HepG2 (cell line): Measurements from ENCODE around the gene TEX55. TPM values are rescaled to one million over a fixed set of nuclear protein-coding genes. Genes with fewer than 3 reads are reported as not detected.

ENCODE experiments used
- ATAC-seq: fragments of 200-7000 bp; cut with Tn5 transposase; 3 replicates; pipeline ENCODE4 v1.9.1; 2020; ENCODE audit warnings: mild to moderate bottlenecking, moderate library complexity
- BruUV-seq: library from RNA; stranded (reverse); fragments of 400-500 nt; replicated peaks from 2 replicates; lab custom pipeline; 2021; lab: Mats Ljungman, UMichigan
- CTCF ChIA-PET: fragments of 300-600 bp; formaldehyde crosslinking; extraction: SDS; loops from one replicate; lab custom pipeline; 2021; ENCODE audit warnings: low total read pairs, inconsistent platforms, low intra/inter-chr PET ratio; lab: Yijun Ruan, JAX
- POLR2A ChIA-PET: fragments of 350-600 bp; sonication (Branson Sonifier 250); formaldehyde crosslinking; loops from one replicate; lab custom pipeline; 2020; ENCODE audit warnings: antibody characterized with exemption, inconsistent platforms; lab: Yijun Ruan, JAX
- DNase-seq: peaks from one replicate; pipeline ENCODE4 v3.0.0-alpha.2; 2015; ENCODE audit warnings: low spot score
- FAIRE-seq: peaks from 3 replicates; lab custom pipeline; 2011; peaks lifted over from hg19 to GRCh38; lab: Jason Lieb, UNC
- H2AFZ ChIP-seq: one replicate; pipeline ENCODE4 v1.6.1; 2011; ENCODE audit warnings: low read length, inconsistent platforms
- H3K27ac ChIP-seq: fragments of 300-600 bp; 3 replicates; pipeline ENCODE4 v1.8.0; 2011; ENCODE audit warnings: mixed run types, mild to moderate bottlenecking, mixed read lengths, low read length, inconsistent platforms; ENCODE audit not compliant: insufficient read depth; ENCODE audit errors: extremely low read length
- H3K27me3 ChIP-seq, 2 experiments: fragments of 200-600 bp in 1 of 2; 2 replicates in 1 of 2; 3 replicates in 1 of 2; pipeline versions ENCODE4 v1.6.0 to v1.8.0; 2011; ENCODE audit warnings: low read length in 2 of 2, mild to moderate bottlenecking in 2 of 2, moderate library complexity in 2 of 2, inconsistent platforms in 1 of 2; ENCODE audit not compliant: insufficient read depth in 2 of 2, control insufficient read depth in 1 of 2
- H3K36me3 ChIP-seq, 2 experiments: fragments of 200-600 bp in 1 of 2; replicated peaks in 1 of 2; 2 replicates in 1 of 2; 3 replicates in 1 of 2; pipeline versions ENCODE4 v1.5.1 to v1.8.0; 2011; ENCODE audit warnings: low read length in 2 of 2, inconsistent platforms in 1 of 2; ENCODE audit not compliant: insufficient read depth in 2 of 2, control insufficient read depth in 1 of 2
- H3K4me1 ChIP-seq: 2 replicates; pipeline ENCODE4 v1.5.1; 2012; ENCODE audit warnings: low read length, inconsistent platforms; ENCODE audit not compliant: insufficient read depth
- H3K4me2 ChIP-seq: 2 replicates; pipeline ENCODE4 v1.6.0; 2011; ENCODE audit warnings: low read depth, low read length, inconsistent platforms
- H3K4me3 ChIP-seq, 3 experiments: fragments of 200-600 bp in 1 of 3; sonication (generic), shearing (Covaris generic) in 1 of 3; replicated peaks in 1 of 3; 2 replicates each; pipeline ENCODE4 v1.5.1; 2011 to 2016; ENCODE audit warnings: low read length in 3 of 3, inconsistent platforms in 2 of 3, low read depth in 2 of 3, mild to moderate bottlenecking in 2 of 3, control low read depth in 1 of 3, mixed read lengths in 1 of 3; ENCODE audit not compliant: insufficient read depth in 1 of 3
- H3K79me2 ChIP-seq: one replicate; pipeline ENCODE4 v1.6.1; 2011; ENCODE audit warnings: low read length, inconsistent platforms; ENCODE audit not compliant: insufficient read depth
- H3K9ac ChIP-seq: 2 replicates; pipeline ENCODE4 v1.6.0; 2011; ENCODE audit warnings: mild to moderate bottlenecking, low read depth, low read length, inconsistent platforms; ENCODE audit not compliant: insufficient read depth
- H3K9me3 ChIP-seq: 2 replicates; pipeline ENCODE4 v1.5.1; 2012; ENCODE audit warnings: mild to moderate bottlenecking, low read length
- H4K20me1 ChIP-seq: 2 replicates; pipeline ENCODE4 v1.6.0; 2011; ENCODE audit warnings: inconsistent platforms, mild to moderate bottlenecking, low read length, moderate library complexity; ENCODE audit not compliant: insufficient read depth
- ARID2 ChIP-seq: sonication (generic); formaldehyde crosslinking; IDR thresholded peaks from 2 replicates; pipeline ENCODE4 v1.8.1; 2022; ENCODE audit warnings: mild to moderate bottlenecking, missing genetic modification reagents, borderline replicate concordance
- BATF2 ChIP-seq: sonication (generic); formaldehyde crosslinking; IDR thresholded peaks from 2 replicates; pipeline ENCODE4 v1.8.0; 2022; ENCODE audit warnings: mild to moderate bottlenecking, missing genetic modification reagents, moderate library complexity
- BCL6 ChIP-seq: IDR thresholded peaks from 2 replicates; pipeline ENCODE4 v1.6.1; 2016; ENCODE audit warnings: missing genetic modification reagents, missing compliant biosample characterization
- CCAR2 ChIP-seq: fragments of 200-400 bp; formaldehyde crosslinking; optimal IDR thresholded peaks from 2 replicates; pipeline ENCODE3; 2018; ENCODE audit warnings: low read depth, mild to moderate bottlenecking, low read length, moderate library complexity
- KMT2A ChIP-seq: sonication (generic); formaldehyde crosslinking; IDR thresholded peaks from 2 replicates; pipeline ENCODE4 v1.4.0; 2020; ENCODE audit warnings: missing genetic modification reagents
- NR3C1 ChIP-seq: sonication (generic); formaldehyde crosslinking; IDR thresholded peaks from 2 replicates; pipeline ENCODE4 v1.4.0; 2020; ENCODE audit warnings: missing genetic modification reagents
- RNF219 ChIP-seq: sonication (generic); formaldehyde crosslinking; IDR thresholded peaks from 2 replicates; pipeline ENCODE4 v1.5.0; 2020; ENCODE audit warnings: mild to moderate bottlenecking, missing genetic modification reagents
- SMAD9 ChIP-seq: sonication (generic); formaldehyde crosslinking; IDR thresholded peaks from 2 replicates; pipeline ENCODE4 v1.5.1; 2020; ENCODE audit warnings: mild to moderate bottlenecking, missing genetic modification reagents
- TIGD3 ChIP-seq: sonication (generic); formaldehyde crosslinking; IDR thresholded peaks from 2 replicates; pipeline ENCODE4 v1.5.1; 2020; ENCODE audit warnings: mild to moderate bottlenecking, missing genetic modification reagents, borderline replicate concordance
- TRIM24 ChIP-seq: sonication (generic); formaldehyde crosslinking; IDR thresholded peaks from 2 replicates; pipeline ENCODE4 v1.8.0; 2022; ENCODE audit warnings: mild to moderate bottlenecking, missing genetic modification reagents
- U2AF2 ChIP-seq: fragments of 200-400 bp; formaldehyde crosslinking; IDR thresholded peaks from 2 replicates; pipeline ENCODE4 v1.6.1; 2017; ENCODE audit warnings: low read depth, mild to moderate bottlenecking, low read length
- ZNF138 ChIP-seq: sonication (generic); formaldehyde crosslinking; IDR thresholded peaks from 2 replicates; pipeline ENCODE4 v1.5.0; 2020; ENCODE audit warnings: mild to moderate bottlenecking, low read depth, missing genetic modification reagents
- ZNF263 ChIP-seq: sonication (generic); formaldehyde crosslinking; IDR thresholded peaks from 2 replicates; pipeline ENCODE4 v1.4.0; 2020; ENCODE audit warnings: missing genetic modification reagents
- ZNF704 ChIP-seq: sonication (generic); formaldehyde crosslinking; IDR thresholded peaks from 2 replicates; pipeline ENCODE4 v1.8.1; 2023; ENCODE audit warnings: mild to moderate bottlenecking, inconsistent platforms, moderate library complexity, missing genetic modification reagents, borderline replicate concordance
- ZNF883 ChIP-seq: sonication (generic); formaldehyde crosslinking; IDR thresholded peaks from 2 replicates; pipeline ENCODE4 v1.5.1; 2020; ENCODE audit warnings: mild to moderate bottlenecking, missing genetic modification reagents; ENCODE audit errors: not compliant biosample characterization
- WGBS: methylation state at CpG from one replicate; pipeline ENCODE4 v1.1.6; 2017; ENCODE audit warnings: low lambda C conversion rate; 5-methylcytosine and 5-hydroxymethylcytosine counted together
- in situ Hi-C: cut with HindIII; loops from 2 replicates; pipeline ENCODE4 v1.10.0; 2017; ENCODE audit warnings: low pct_unique_long_range_greater_than_20kb; ENCODE audit not compliant: extremely low pct_ligation_motif_present
- intact Hi-C: fragments of 100-400 bp; cut with micrococcal nuclease; formaldehyde crosslinking; loops from one replicate; pipeline ENCODE4 v1.10.0; 2022; ENCODE audit not compliant: unreplicated experiment
- polyA plus RNA-seq, 8 experiments: library from polyadenylated mRNA; depleted of rRNA in 3 of 8; stranded (reverse) in 7 of 8; unstranded in 1 of 8; fragments of >200 nt; fragmentation: Illumina TruSeq in 4 of 8; extraction: Trizol in 4 of 8; gene quantifications; 2 replicates each; pipeline versions ENCODE4 v1.2.1 to v1.2.3, GENCODE V29; 2011 to 2016; ENCODE audit warnings: low read depth in 4 of 8, missing spikeins in 1 of 8, mixed read lengths in 1 of 8; ENCODE audit not compliant: insufficient read depth in 1 of 8
- total RNA-seq, 5 experiments: library from RNA; depleted of rRNA; stranded (reverse); fragments of >200 nt; fragmentation: Illumina TruSeq; extraction: Trizol; gene quantifications; 2 replicates each; pipeline ENCODE4 v1.2.3, GENCODE V29; 2016; ENCODE audit warnings: low read depth in 1 of 5

TEX55 gene
- total and polyA plus RNA-seq, 2 of the 13 experiments (the other 11 are each of a cell fraction or from before 2014, with no cell fraction given) = not detected

GRCh38 chr3:119195911-119196310 lies 49.9 kb downstream of the TEX55 start:
- no peaks in the 10 kb centered on the region for H3K79me2 ChIP-seq
- CTCF ChIA-PET = no interaction called here
- H3K4me2 ChIP-seq = no peak overlapping the region
- H3K9ac ChIP-seq = no peak overlapping the region
- no peaks in the 10 kb centered on the region for H3K4me1 ChIP-seq
- in situ Hi-C loops (no loop called here), intact Hi-C loops (no loop called here)
- no peaks in the 10 kb centered on the region for H3K36me3 ChIP-seq
- ATAC-seq (no peak), FAIRE-seq (no peak), DNase-seq (no peak)
- H3K9me3 ChIP-seq = no peaks in the 10 kb centered on the region
- no peak overlapping the region for H3K4me3 ChIP-seq
- no peak for TF ChIP-seq U2AF2
- TF ChIP-seq TRIM24 (CRISPR knock-in tag) = no peak
- TF ChIP-seq BCL6 (CRISPR knock-in tag) = no peak
- TF ChIP-seq ARID2 (CRISPR knock-in tag) = no peak
- no peak for TF ChIP-seq ZNF263 (CRISPR knock-in tag)
- no peak for TF ChIP-seq RNF219 (CRISPR knock-in tag)
- no peak for TF ChIP-seq KMT2A (CRISPR knock-in tag)
- no peak for TF ChIP-seq BATF2 (CRISPR knock-in tag)
- no peak for TF ChIP-seq SMAD9 (CRISPR knock-in tag)
- no peak for TF ChIP-seq ZNF138 (CRISPR knock-in tag)
- no peak for TF ChIP-seq ZNF883
- TF ChIP-seq NR3C1 (CRISPR knock-in tag) = no peak
- no peak for TF ChIP-seq CCAR2
- TF ChIP-seq ZNF704 (CRISPR knock-in tag) = no peak
- no peak for TF ChIP-seq TIGD3
- H2AFZ ChIP-seq = no peak overlapping the region
- BruUV-seq = no TSS peak
- WGBS = 19% methylated on average over 1 of the region's 1 CpG
- H4K20me1 ChIP-seq = no peaks in the 10 kb centered on the region
- H3K27me3 ChIP-seq = no peaks in the 10 kb centered on the region
- POLR2A ChIA-PET = no interaction called here
- no peak overlapping the region for H3K27ac ChIP-seq
